Heart left ventricle (tissue), 16 donors: ENCODE results near the gene DIP2B. TPM values are rescaled to one million over a fixed set of nuclear protein-coding genes. Genes with fewer than 3 reads are reported as not detected.
"Not testable (repeated sequence)": the region's sequence is repeated elsewhere in the genome, so short reads cannot be mapped to it uniquely, and the experiment has no call there.

Source experiments
- ATAC-seq, 4 donors: fragments of 200-7000 bp; cut with Tn5 transposase; one replicate each; pipeline ENCODE4 v1.9.1; 2020 to 2022; ENCODE audit warnings: moderate library complexity in 4 of 4, mild to moderate bottlenecking in 3 of 4, moderate number of reproducible peaks in 1 of 4
- DNase-seq, 5 donors: peaks; one replicate each; pipeline ENCODE4 v3.0.0-alpha.2; 2020
- H3K27ac ChIP-seq, 12 donors: fragments of 200-600 bp; sonication (generic) in 4 of 12; one replicate each; pipeline versions ENCODE4 v1.5.0 to v1.8.0; 2016 to 2022; ENCODE audit warnings: mild to moderate bottlenecking in 2 of 12
- H3K27me3 ChIP-seq, 9 donors: fragments of 200-600 bp; sonication (generic) in 2 of 9; one replicate each; pipeline versions ENCODE4 v1.5.1 to v1.8.0; 2016 to 2022; ENCODE audit warnings: mild to moderate bottlenecking in 3 of 9
- H3K36me3 ChIP-seq, 9 donors: fragments of 200-600 bp; sonication (generic) in 2 of 9; one replicate each; pipeline versions ENCODE4 v1.5.0 to v1.8.0; 2018 to 2022; ENCODE audit warnings: mild to moderate bottlenecking in 2 of 9
- H3K4me1 ChIP-seq, 12 donors: fragments of 200-600 bp; sonication (generic) in 4 of 12; one replicate each; pipeline versions ENCODE4 v1.5.0 to v1.8.0; 2016 to 2022; ENCODE audit warnings: mild to moderate bottlenecking in 3 of 12
- H3K4me3 ChIP-seq, 12 donors: fragments of 200-600 bp; sonication (generic) in 4 of 12; one replicate each; pipeline versions ENCODE4 v1.5.0 to v1.8.0; 2017 to 2022; ENCODE audit warnings: mild to moderate bottlenecking in 9 of 12, moderate library complexity in 4 of 12
- H3K9me3 ChIP-seq, 12 donors: fragments of 200-600 bp; sonication (generic) in 4 of 12; one replicate each; pipeline versions ENCODE4 v1.5.0 to v1.8.0; 2016 to 2022; ENCODE audit warnings: mild to moderate bottlenecking in 1 of 12
- CTCF ChIP-seq, 12 donors: fragments of 200-600 bp; sonication (generic) in 4 of 12; IDR thresholded peaks; one replicate each; pipeline versions ENCODE4 v1.5.0 to v1.8.0; 2018 to 2022; ENCODE audit warnings: antibody characterized with exemption in 12 of 12, mild to moderate bottlenecking in 5 of 12
- POLR2A ChIP-seq, 2 donors: fragments of 450-650 bp; IDR thresholded peaks; one replicate each; pipeline ENCODE4 v1.6.1; 2017; ENCODE audit warnings: antibody characterized with exemption in 2 of 2, mild to moderate bottlenecking in 2 of 2, moderate library complexity in 2 of 2
- WGBS, 4 donors: extraction: QIAGEN DNeasy Blood & Tissue Kit in 2 of 4; methylation state at CpG; one replicate each; pipeline versions ENCODE4 v1.1.5 to v1.1.7; 2013 to 2018; 5-methylcytosine and 5-hydroxymethylcytosine counted together
- intact Hi-C, 10 donors: fragments of 100-400 bp; cut with DNase I; formaldehyde crosslinking; loops; one replicate each; pipeline versions ENCODE4 v1.11.1 to v1.14.2; 2022
- polyA plus RNA-seq, 2 donors: library from polyadenylated mRNA; stranded (reverse); fragments of 200-250 nt; gene quantifications; one replicate each; pipeline ENCODE4 v1.2.3, GENCODE V29; 2013
- total RNA-seq, 9 donors: library from RNA; depleted of rRNA in 2 of 9; stranded (reverse); fragments of >200 nt in 2 of 9; fragmentation: NEBNext Ultra II Directional in 3 of 9; extraction: Animal tissue kit (Norgen Biotek cat#: 25700) in 3 of 9; gene quantifications; one replicate each; pipeline versions ENCODE4 v1.1.0 to v1.2.4, GENCODE V29; 2016 to 2023
- donor health status: ischemic (EF 13 %, LVEDD 7.1; RV severe dilation, severe dysfunction).
- donor health status: healthy with polysubstance abuse.
- donor health status: DM: no; HTN: yes; CAD: no.
- donor health status: DM: no; HTN: no; CAD: no.
- donor health status: ischemic (EF 25% LVEDD 6.9; RV normal size, moderate dysfunction).
- donor health status: ischemic (EF 25% LVEDD 5.7; RV mildly dilated, moderate dysfunction).
- donor health status: healthy.
- donor health status: DM: yes; HTN: yes; CAD: no.
- donor health status: ischemic (EF 35%, LVEDD 5.7; RV mildly dilated, moderate dysfunction).
- donor health status: nonischemic (EF 11% LVEDD 7.7; RV severe dilation, severe dysfunction).
- donor health status: DM: yes; HTN: yes; CAD: no.
- donor health status: PGD.
- donor health status: ischemic (EF 29% LVEDD 5.4; RV normal size, mild dysfunction).
- donor health status: nonischemic (EF 23%, LVEDD 6.1; RV moderate dilation, normal function).

The DIP2B gene
- total and polyA plus RNA-seq, 11 donors = 3.4 to 25.0 (median 16.7) TPM

- intact Hi-C loops = loop anchor here in 4 of 10 donors (5.0 to 10.0 kb wide), 3 partner anchors 156 to 224 kb away; a partner anchor contains a TSS
- H3K9me3 ChIP-seq = no peaks in the 10 kb centered on the region
- ATAC-seq (no peak), DNase-seq (no peak)
- peaks cover 3 to 41% (median 19%) of the 10 kb centered on the region in 12 donors for H3K4me1 ChIP-seq
- H3K27ac ChIP-seq = no peak overlapping the region
- no peak for TF ChIP-seq CTCF (IDR thresholded peaks at IDR 0.05)
- no peak for TF ChIP-seq POLR2A (IDR thresholded peaks at IDR 0.05)
- H3K36me3 ChIP-seq = peaks cover 0 to 25% (median 6%) of the 10 kb centered on the region in 9 donors
- H3K4me3 ChIP-seq = no peak overlapping the region
- 77 to 86% (median 79%) methylated on average over 3 of the region's 3 CpGs for WGBS, 4 donors
- H3K27me3 ChIP-seq = no peaks in the 10 kb centered on the region
Measured at GRCh38 chr12:50768391-50768790, 263.6 kb downstream of the DIP2B start.

- intact Hi-C loops = loop anchor here in 4 of 10 donors (5.0 to 10.0 kb wide), 3 partner anchors 156 to 223 kb away; a partner anchor contains a TSS
- not testable (repeated sequence) for H3K27me3 ChIP-seq, H3K27ac ChIP-seq, H3K4me3 ChIP-seq, H3K9me3 ChIP-seq, ATAC-seq
- H3K4me1 ChIP-seq = peaks cover 3 to 41% (median 19%) of the 10 kb centered on the region in 12 donors
- H3K36me3 ChIP-seq = peaks cover 0 to 25% (median 6%) of the 10 kb centered on the region in 9 donors
- peak in 2 of 5 donors; percentile 33 to 36 for DNase-seq
- WGBS, 4 donors = 57 to 75% (median 67%) methylated on average over 2 of the region's 2 CpGs
Measured at GRCh38 chr12:50768813-50769212, 264.0 kb downstream of the DIP2B start.

- H3K36me3 ChIP-seq = peaks cover 0 to 29% (median 6%) of the 10 kb centered on the region in 9 donors
- WGBS, 4 donors = 92 to 96% (median 95%) methylated on average over 5 of the region's 5 CpGs
- no peak for DNase-seq
- TF ChIP-seq POLR2A (IDR thresholded peaks at IDR 0.05) = no peak
- no peak for TF ChIP-seq CTCF (IDR thresholded peaks at IDR 0.05)
- H3K4me3 ChIP-seq = no peak overlapping the region
- intact Hi-C loops = no loop called here
- peaks cover 1 to 31% (median 11%) of the 10 kb centered on the region in 12 donors for H3K4me1 ChIP-seq
- no peak for ATAC-seq
- no peaks in the 10 kb centered on the region for H3K27me3 ChIP-seq
- H3K27ac ChIP-seq = no peak overlapping the region
- no peaks in the 10 kb centered on the region for H3K9me3 ChIP-seq
Measured at GRCh38 chr12:50771409-50771808, 266.6 kb downstream of the DIP2B start.

GRCh38 chr12:50772470-50772869 is 267.7 kb downstream of the DIP2B start:
- intact Hi-C loops = no loop called here
- DNase-seq = no peak
- ATAC-seq = no peak
- Histone ChIP-seq H3K36me3 (peaks cover 0 to 29% (median 6%) of the 10 kb centered on the region in 9 donors), H3K4me1 (peaks cover 0 to 23% (median 11%) of the 10 kb centered on the region in 12 donors), H3K9me3 (no peaks in the 10 kb centered on the region), H3K4me3 (no peak overlapping the region), H3K27me3 (no peaks in the 10 kb centered on the region), H3K27ac (no peak overlapping the region)
- WGBS, 4 donors = 81 to 92% (median 87%) methylated on average over 5 of the region's 5 CpGs
- no peak for TF ChIP-seq CTCF (IDR thresholded peaks at IDR 0.05)

GRCh38 chr12:50772877-50773276 is 268.1 kb downstream of the DIP2B start:
- H3K9me3 ChIP-seq = no peaks in the 10 kb centered on the region
- intact Hi-C loops = no loop called here
- WGBS, 4 donors = 95 to 100% (median 97%) methylated on average over 2 of the region's 2 CpGs
- TF ChIP-seq POLR2A (IDR thresholded peaks at IDR 0.05) (no peak), CTCF (IDR thresholded peaks at IDR 0.05) (no peak)
- H3K36me3 ChIP-seq = peaks cover 0 to 29% (median 6%) of the 10 kb centered on the region in 9 donors
- no peak for DNase-seq
- H3K4me3 ChIP-seq = no peak overlapping the region
- ATAC-seq = no peak
- H3K4me1 ChIP-seq = peaks cover 0 to 19% (median 9%) of the 10 kb centered on the region in 12 donors
- no peaks in the 10 kb centered on the region for H3K27me3 ChIP-seq
- no peak overlapping the region for H3K27ac ChIP-seq
